Osteocyte (in vitro differentiated cells): ENCODE results near the gene WNK2. TPM values are rescaled to one million over a fixed set of nuclear protein-coding genes. Genes with fewer than 3 reads are reported as not detected.

ENCODE experiments used
- DNase-seq: peaks from one replicate; pipeline ENCODE4 v3.0.0; 2021; ENCODE audit warnings: mixed read lengths; ENCODE audit not compliant: unreplicated experiment; ENCODE audit errors: extremely low spot score
- H3K27ac Mint-ChIP-seq: one replicate; pipeline ENCODE4 v1.8.0; 2021; ENCODE audit warnings: mild to moderate bottlenecking, mixed read lengths; ENCODE audit not compliant: unreplicated experiment
- H3K27me3 Mint-ChIP-seq: one replicate; pipeline ENCODE4 v1.8.0; 2021; ENCODE audit warnings: mixed read lengths; ENCODE audit not compliant: unreplicated experiment
- H3K36me3 Mint-ChIP-seq: one replicate; pipeline ENCODE4 v1.8.0; 2021; ENCODE audit warnings: mixed read lengths; ENCODE audit not compliant: unreplicated experiment
- H3K4me1 Mint-ChIP-seq: one replicate; pipeline ENCODE4 v1.8.0; 2021; ENCODE audit warnings: mixed read lengths; ENCODE audit not compliant: unreplicated experiment
- H3K4me3 Mint-ChIP-seq: one replicate; pipeline ENCODE4 v1.8.0; 2021; ENCODE audit warnings: mild to moderate bottlenecking, moderate library complexity, mixed read lengths; ENCODE audit not compliant: unreplicated experiment
- H3K9me3 Mint-ChIP-seq: one replicate; pipeline ENCODE4 v1.8.0; 2021; ENCODE audit warnings: mixed read lengths; ENCODE audit not compliant: unreplicated experiment
- total RNA-seq: library from RNA; stranded (reverse); gene quantifications from 2 replicates; pipeline ENCODE4 v1.2.1, GENCODE V29; 2021
- TF ChIP-seq, protein P1 (sequence below): fragments of 200-600 bp; sonication (generic); IDR thresholded peaks from 2 replicates; pipeline ENCODE4 v1.5.0; 2021; ENCODE audit warnings: antibody characterized with exemption, mild to moderate bottlenecking, moderate library complexity

WNK2 gene
- total RNA-seq, 1 donor from 2014 or later = not detected

- Mint-ChIP-seq H3K27me3 (peaks cover 6% of the 10 kb centered on the region), H3K9me3 (no peaks in the 10 kb centered on the region), H3K36me3 (no peaks in the 10 kb centered on the region), H3K4me1 (no peaks in the 10 kb centered on the region), H3K4me3 (no peak overlapping the region), H3K27ac (no peak overlapping the region)
- TF ChIP-seq, protein P1, sequence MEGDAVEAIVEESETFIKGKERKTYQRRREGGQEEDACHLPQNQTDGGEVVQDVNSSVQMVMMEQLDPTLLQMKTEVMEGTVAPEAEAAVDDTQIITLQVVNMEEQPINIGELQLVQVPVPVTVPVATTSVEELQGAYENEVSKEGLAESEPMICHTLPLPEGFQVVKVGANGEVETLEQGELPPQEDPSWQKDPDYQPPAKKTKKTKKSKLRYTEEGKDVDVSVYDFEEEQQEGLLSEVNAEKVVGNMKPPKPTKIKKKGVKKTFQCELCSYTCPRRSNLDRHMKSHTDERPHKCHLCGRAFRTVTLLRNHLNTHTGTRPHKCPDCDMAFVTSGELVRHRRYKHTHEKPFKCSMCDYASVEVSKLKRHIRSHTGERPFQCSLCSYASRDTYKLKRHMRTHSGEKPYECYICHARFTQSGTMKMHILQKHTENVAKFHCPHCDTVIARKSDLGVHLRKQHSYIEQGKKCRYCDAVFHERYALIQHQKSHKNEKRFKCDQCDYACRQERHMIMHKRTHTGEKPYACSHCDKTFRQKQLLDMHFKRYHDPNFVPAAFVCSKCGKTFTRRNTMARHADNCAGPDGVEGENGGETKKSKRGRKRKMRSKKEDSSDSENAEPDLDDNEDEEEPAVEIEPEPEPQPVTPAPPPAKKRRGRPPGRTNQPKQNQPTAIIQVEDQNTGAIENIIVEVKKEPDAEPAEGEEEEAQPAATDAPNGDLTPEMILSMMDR = no peak
- peak; percentile 81 for DNase-seq
Measured at GRCh38 chr9:93303806-93304573, 120.1 kb downstream of the WNK2 start.

DNA sequence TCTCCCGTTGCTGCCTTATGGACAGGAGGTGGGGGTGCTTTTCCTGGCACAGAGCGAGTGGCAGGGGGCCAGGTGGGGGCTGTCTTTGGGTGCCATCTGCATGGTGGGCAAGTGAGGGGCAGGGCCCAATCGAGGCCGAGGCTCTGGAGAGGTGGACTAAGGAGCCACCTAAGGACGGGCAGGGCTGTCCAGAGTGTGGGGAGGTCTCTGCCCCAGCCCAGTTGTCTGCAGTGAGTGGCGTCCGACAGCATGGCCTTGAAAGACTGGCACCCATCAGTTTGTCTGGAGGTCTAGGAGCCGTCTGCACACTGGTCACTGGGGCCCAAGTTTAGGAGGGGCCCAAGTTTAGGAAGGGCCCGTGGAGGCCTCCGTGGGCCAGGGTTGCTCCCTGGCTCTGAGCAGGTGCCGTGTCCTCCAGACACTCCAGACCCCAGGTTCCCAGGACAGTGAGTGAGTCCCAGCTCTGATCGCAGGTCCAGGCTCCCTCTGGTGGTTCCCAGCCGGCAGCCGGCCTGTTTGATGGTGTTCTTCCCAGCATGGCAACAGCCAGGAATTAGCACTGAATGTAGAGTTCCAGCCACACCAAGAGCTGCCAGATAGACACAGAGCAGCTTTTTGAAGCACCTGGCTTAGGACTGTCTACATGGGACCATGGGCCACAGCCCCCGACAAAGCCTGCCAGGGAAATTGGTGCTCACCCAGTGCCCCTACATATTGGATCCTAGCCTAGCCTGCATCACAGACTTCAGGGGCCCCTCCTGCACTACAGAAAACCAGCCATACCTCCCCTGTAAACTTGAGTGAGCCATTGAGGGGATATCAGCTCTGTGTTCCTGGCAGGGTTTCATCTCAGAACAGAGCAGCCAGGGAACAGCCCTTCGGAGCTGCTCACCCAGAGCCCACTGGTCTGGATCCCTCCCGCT lies 120.9 kb downstream of the WNK2 start:
- Mint-ChIP-seq H3K9me3 (no peaks in the 10 kb centered on the region), H3K27ac (no peak overlapping the region), H3K36me3 (no peaks in the 10 kb centered on the region), H3K4me3 (no peak overlapping the region), H3K27me3 (peaks cover 6% of the 10 kb centered on the region), H3K4me1 (no peaks in the 10 kb centered on the region)
- peak; percentile 87 for DNase-seq
- TF ChIP-seq, protein P1 = peak; percentile 77

- no peak overlapping the region for H3K4me3 Mint-ChIP-seq
- TF ChIP-seq, protein P1 = no peak
- H3K27ac Mint-ChIP-seq = no peak overlapping the region
Measured at GRCh38 chr9:93305497-93306020, 121.6 kb downstream of the WNK2 start.

DNA sequence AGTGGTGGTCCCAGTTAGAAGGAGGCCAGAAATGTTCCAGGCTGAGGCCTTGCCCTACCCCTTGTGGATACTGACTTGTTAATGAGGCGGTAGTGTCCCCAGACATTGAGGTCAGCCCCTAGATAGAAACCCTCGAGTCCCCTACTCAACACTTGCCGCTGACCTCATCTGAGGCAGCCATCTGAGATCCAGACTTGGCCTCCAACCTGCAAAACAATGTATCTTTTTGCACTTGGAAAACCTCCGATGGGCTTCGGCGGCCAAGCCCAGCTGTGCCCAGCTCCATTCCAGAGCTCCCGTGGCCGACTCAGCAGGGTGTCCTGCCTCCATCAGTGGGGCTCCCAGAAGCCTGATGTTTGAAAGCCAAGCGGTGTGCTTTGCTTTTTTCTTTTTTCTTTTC lies 122.1 kb downstream of the WNK2 start:
- H3K36me3 Mint-ChIP-seq = no peaks in the 10 kb centered on the region
- TF ChIP-seq, protein P1 = no peak
- H3K27ac Mint-ChIP-seq = no peak overlapping the region
- no peaks in the 10 kb centered on the region for H3K4me1 Mint-ChIP-seq
- no peaks in the 10 kb centered on the region for H3K9me3 Mint-ChIP-seq
- peaks cover 10% of the 10 kb centered on the region for H3K27me3 Mint-ChIP-seq
- peak; percentile 79 for DNase-seq
- H3K4me3 Mint-ChIP-seq = no peak overlapping the region

More at GRCh38 chr9:93305497-93306020, 121.6 kb downstream of the WNK2 start:
- Mint-ChIP-seq H3K36me3 (no peaks in the 10 kb centered on the region), H3K9me3 (no peaks in the 10 kb centered on the region), H3K4me1 (no peaks in the 10 kb centered on the region), H3K27me3 (peaks cover 5% of the 10 kb centered on the region)
- peak; percentile 79 for DNase-seq
